H9 (cell line): ENCODE results near the gene MSI2. TPM values are rescaled to one million over a fixed set of nuclear protein-coding genes. Genes with fewer than 3 reads are reported as not detected.

Experiments
- DNase-seq: peaks from one replicate; pipeline ENCODE4 v3.0.0-alpha.2; 2017
- H2AFZ ChIP-seq: one replicate; pipeline ENCODE4 v1.6.1; 2013; ENCODE audit warnings: mild to moderate bottlenecking, low read length, control low read depth, moderate library complexity
- H2AK5ac ChIP-seq: 2 replicates; pipeline ENCODE4 v1.6.1; 2013; ENCODE audit warnings: low read length, control low read depth, mixed read lengths; ENCODE audit not compliant: insufficient read length
- H2BK120ac ChIP-seq: one replicate; pipeline ENCODE4 v1.6.1; 2013; ENCODE audit warnings: low read depth, mild to moderate bottlenecking, low read length, control low read depth, inconsistent platforms; ENCODE audit not compliant: poor library complexity, severe bottlenecking
- H2BK12ac ChIP-seq: 2 replicates; pipeline ENCODE4 v1.6.1; 2013; ENCODE audit warnings: low read length, control low read depth, mixed read lengths, low read depth; ENCODE audit not compliant: insufficient read length
- H2BK15ac ChIP-seq: 2 replicates; pipeline ENCODE4 v1.6.1; 2013; ENCODE audit warnings: low read depth, low read length, control low read depth
- H2BK20ac ChIP-seq: one replicate; pipeline ENCODE4 v1.6.1; 2013; ENCODE audit warnings: low read depth, mild to moderate bottlenecking, low read length, control low read depth, inconsistent platforms; ENCODE audit not compliant: poor library complexity, severe bottlenecking
- H2BK5ac ChIP-seq: 2 replicates; pipeline ENCODE4 v1.6.1; 2013; ENCODE audit warnings: low read length, control low read depth, mixed read lengths; ENCODE audit not compliant: insufficient read length
- H3K14ac ChIP-seq: 2 replicates; pipeline ENCODE4 v1.6.1; 2013; ENCODE audit warnings: low read length, control low read depth; ENCODE audit not compliant: insufficient read depth
- H3K18ac ChIP-seq: 2 replicates; pipeline ENCODE4 v1.6.1; 2013; ENCODE audit warnings: low read depth, mild to moderate bottlenecking, mixed read lengths, low read length, control low read depth; ENCODE audit not compliant: insufficient read length
- H3K23ac ChIP-seq: 2 replicates; pipeline ENCODE4 v1.6.1; 2013; ENCODE audit warnings: low read length, control low read depth, mixed read lengths, low read depth; ENCODE audit not compliant: insufficient read length
- H3K23me2 ChIP-seq: 2 replicates; pipeline ENCODE4 v1.6.1; 2013; ENCODE audit warnings: low read depth, mild to moderate bottlenecking, mixed read lengths, low read length, control low read depth; ENCODE audit not compliant: insufficient read length, poor library complexity, severe bottlenecking
- H3K27ac ChIP-seq: 2 replicates; pipeline ENCODE4 v1.5.1; 2013; ENCODE audit warnings: low read length, control low read depth, mixed read lengths, low read depth; ENCODE audit not compliant: insufficient read length
- H3K27me3 ChIP-seq: 2 replicates; pipeline ENCODE4 v1.6.1; 2013; ENCODE audit warnings: low read length, control low read depth, inconsistent platforms; ENCODE audit not compliant: insufficient read depth
- H3K4ac ChIP-seq: 2 replicates; pipeline ENCODE4 v1.6.1; 2013; ENCODE audit warnings: low read depth, mild to moderate bottlenecking, control low read depth, inconsistent platforms, low read length, moderate library complexity
- H3K4me1 ChIP-seq: 2 replicates; pipeline ENCODE4 v1.6.1; 2013; ENCODE audit warnings: low read length, control low read depth, inconsistent platforms; ENCODE audit not compliant: insufficient read depth
- H3K4me2 ChIP-seq: 2 replicates; pipeline ENCODE4 v1.6.1; 2013; ENCODE audit warnings: low read length, control low read depth, mixed read lengths; ENCODE audit not compliant: insufficient read length, insufficient read depth
- H3K56ac ChIP-seq: 2 replicates; pipeline ENCODE4 v1.6.1; 2013; ENCODE audit warnings: low read depth, mild to moderate bottlenecking, mixed read lengths, low read length, control low read depth; ENCODE audit not compliant: insufficient read length
- H3K79me1 ChIP-seq: 2 replicates; pipeline ENCODE4 v1.6.1; 2013; ENCODE audit warnings: low read depth, mild to moderate bottlenecking, moderate library complexity, low read length, control low read depth, inconsistent platforms; ENCODE audit not compliant: insufficient read depth, poor library complexity, severe bottlenecking
- H3K79me2 ChIP-seq: 2 replicates; pipeline ENCODE4 v1.6.1; 2013; ENCODE audit warnings: low read length, control low read depth, inconsistent platforms; ENCODE audit not compliant: insufficient read depth
- H3K9ac ChIP-seq: 2 replicates; pipeline ENCODE4 v1.6.1; 2013; ENCODE audit warnings: low read length, control low read depth, mixed read lengths; ENCODE audit not compliant: insufficient read length; ENCODE audit errors: extremely low read depth
- H3K9me3 ChIP-seq: one replicate; pipeline ENCODE4 v1.6.1; 2013; ENCODE audit warnings: low read depth, low read length, inconsistent platforms; ENCODE audit not compliant: control insufficient read depth
- H3T11ph ChIP-seq: one replicate; pipeline ENCODE4 v1.6.1; 2013; ENCODE audit warnings: mild to moderate bottlenecking, low read length, control low read depth, inconsistent platforms
- H4K20me1 ChIP-seq: one replicate; pipeline ENCODE4 v1.6.1; 2013; ENCODE audit not compliant: control insufficient read depth, insufficient read length, insufficient read depth
- H4K5ac ChIP-seq: 2 replicates; pipeline ENCODE4 v1.6.1; 2013; ENCODE audit warnings: low read depth, mild to moderate bottlenecking, mixed read lengths, low read length, control low read depth; ENCODE audit not compliant: insufficient read length
- H4K8ac ChIP-seq: replicated peaks from 2 replicates; pipeline ENCODE4 v1.6.1; 2013; ENCODE audit warnings: low read length, control low read depth, mixed read lengths, low read depth; ENCODE audit not compliant: insufficient read length
- H4K91ac ChIP-seq: 2 replicates; pipeline ENCODE4 v1.6.1; 2013; ENCODE audit warnings: low read depth, mild to moderate bottlenecking, moderate library complexity, mixed read lengths, low read length, control low read depth; ENCODE audit not compliant: insufficient read length
- H3K27ac Mint-ChIP-seq, 3 experiments: 2 replicates in 2 of 3; 3 replicates in 1 of 3; pipeline ENCODE4 v1.8.0; 2020 to 2021; ENCODE audit warnings: mixed read lengths in 3 of 3, mild to moderate bottlenecking in 1 of 3, moderate library complexity in 1 of 3
- H3K27me3 Mint-ChIP-seq: 2 replicates; pipeline ENCODE4 v1.8.0; 2021; ENCODE audit warnings: low read depth, mild to moderate bottlenecking, moderate library complexity, mixed read lengths
- H3K36me3 Mint-ChIP-seq, 3 experiments: 2 replicates in 2 of 3; 3 replicates in 1 of 3; pipeline ENCODE4 v1.8.0; 2020 to 2021; ENCODE audit warnings: low read depth in 3 of 3, mixed read lengths in 3 of 3; ENCODE audit not compliant: insufficient read depth in 1 of 3
- H3K4me1 Mint-ChIP-seq, 2 experiments: 2 replicates each; pipeline ENCODE4 v1.8.0; 2020; ENCODE audit warnings: mixed read lengths in 2 of 2
- H3K4me3 Mint-ChIP-seq, 2 experiments: 2 replicates in 1 of 2; 3 replicates in 1 of 2; pipeline ENCODE4 v1.8.0; 2020 to 2021; ENCODE audit warnings: mild to moderate bottlenecking in 2 of 2, mixed read lengths in 2 of 2, moderate library complexity in 1 of 2
- H3K9me3 Mint-ChIP-seq, 2 experiments: 2 replicates in 1 of 2; 3 replicates in 1 of 2; pipeline ENCODE4 v1.8.0; 2020; ENCODE audit warnings: mild to moderate bottlenecking in 2 of 2, mixed read lengths in 2 of 2, moderate library complexity in 1 of 2
- CTCF ChIP-seq: fragments of 200-600 bp; sonication (generic); conservative IDR thresholded peaks from 3 replicates; pipeline ENCODE4 v1.8.0; 2021; ENCODE audit warnings: antibody characterized with exemption, mild to moderate bottlenecking
- total RNA-seq: library from RNA; stranded (reverse); gene quantifications from 2 replicates; pipeline ENCODE4 v1.2.1, GENCODE V29; 2021

The MSI2 gene
- total RNA-seq, 1 experiment from 2014 or later = 98.5 TPM

GRCh38 chr17:57324631-57325030 is 68.3 kb downstream of the MSI2 start:
- Histone ChIP-seq H2BK20ac (no peak overlapping the region), H4K20me1 (no peaks in the 10 kb centered on the region), H3K18ac (no peak overlapping the region), H3K27me3 (no peaks in the 10 kb centered on the region), H3K27ac (no peak overlapping the region), H3K79me1 (no peaks in the 10 kb centered on the region), H4K91ac (no peak overlapping the region), H3K23ac (no peak overlapping the region), H2AK5ac (no peak overlapping the region), H2BK120ac (no peak overlapping the region), H2BK15ac (no peak overlapping the region), H2BK5ac (no peak overlapping the region), H4K5ac (no peak overlapping the region), H4K8ac (no peak overlapping the region), H3K4me1 (no peaks in the 10 kb centered on the region), H3K23me2 (no peaks in the 10 kb centered on the region), H3K4ac (no peak overlapping the region), H3K4me2 (no peak overlapping the region), H3K14ac (no peak overlapping the region), H3K9ac (no peak overlapping the region), H3K56ac (no peak overlapping the region), H3T11ph (no peak overlapping the region), H3K9me3 (no peaks in the 10 kb centered on the region), H2AFZ (no peak overlapping the region), H3K79me2 (no peaks in the 10 kb centered on the region; the same call in 1 of the 2 replicates), H2BK12ac (no peak overlapping the region)
- H3K27me3 Mint-ChIP-seq = no peaks in the 10 kb centered on the region
- H3K4me3 Mint-ChIP-seq = no peak overlapping the region
- TF ChIP-seq CTCF = no peak
- H3K36me3 Mint-ChIP-seq = peaks cover 0 to 19% (median 8%) of the 10 kb centered on the region in 3 experiments; a peak in 4 of 7 replicates
- peak overlapping the region in 1 of 3 experiments; percentile 7; a peak in 1 of 7 replicates for H3K27ac Mint-ChIP-seq
- H3K4me1 Mint-ChIP-seq = peaks cover 42 to 48% of the 10 kb centered on the region in 2 experiments
- DNase-seq = no peak
- no peaks in the 10 kb centered on the region for H3K9me3 Mint-ChIP-seq
